Heart left ventricle (tissue), 16 donors: ENCODE measurements around the gene GART. TPM values are rescaled to one million over a fixed set of nuclear protein-coding genes. Genes with fewer than 3 reads are reported as not detected.

Source experiments
- ATAC-seq, 4 donors: fragments of 200-7000 bp; cut with Tn5 transposase; one replicate each; pipeline ENCODE4 v1.9.1; 2020 to 2022; ENCODE audit warnings: moderate library complexity in 4 of 4, mild to moderate bottlenecking in 3 of 4, moderate number of reproducible peaks in 1 of 4
- DNase-seq, 5 donors: peaks; one replicate each; pipeline ENCODE4 v3.0.0-alpha.2; 2020
- H3K27ac ChIP-seq, 12 donors: fragments of 200-600 bp; sonication (generic) in 4 of 12; one replicate each; pipeline versions ENCODE4 v1.5.0 to v1.8.0; 2016 to 2022; ENCODE audit warnings: mild to moderate bottlenecking in 2 of 12
- H3K27me3 ChIP-seq, 9 donors: fragments of 200-600 bp; sonication (generic) in 2 of 9; one replicate each; pipeline versions ENCODE4 v1.5.1 to v1.8.0; 2016 to 2022; ENCODE audit warnings: mild to moderate bottlenecking in 3 of 9
- H3K36me3 ChIP-seq, 9 donors: fragments of 200-600 bp; sonication (generic) in 2 of 9; one replicate each; pipeline versions ENCODE4 v1.5.0 to v1.8.0; 2018 to 2022; ENCODE audit warnings: mild to moderate bottlenecking in 2 of 9
- H3K4me1 ChIP-seq, 12 donors: fragments of 200-600 bp; sonication (generic) in 4 of 12; one replicate each; pipeline versions ENCODE4 v1.5.0 to v1.8.0; 2016 to 2022; ENCODE audit warnings: mild to moderate bottlenecking in 3 of 12
- H3K4me3 ChIP-seq, 12 donors: fragments of 200-600 bp; sonication (generic) in 4 of 12; one replicate each; pipeline versions ENCODE4 v1.5.0 to v1.8.0; 2017 to 2022; ENCODE audit warnings: mild to moderate bottlenecking in 9 of 12, moderate library complexity in 4 of 12
- H3K9me3 ChIP-seq, 12 donors: fragments of 200-600 bp; sonication (generic) in 4 of 12; one replicate each; pipeline versions ENCODE4 v1.5.0 to v1.8.0; 2016 to 2022; ENCODE audit warnings: mild to moderate bottlenecking in 1 of 12
- CTCF ChIP-seq, 12 donors: fragments of 200-600 bp; sonication (generic) in 4 of 12; IDR thresholded peaks; one replicate each; pipeline versions ENCODE4 v1.5.0 to v1.8.0; 2018 to 2022; ENCODE audit warnings: antibody characterized with exemption in 12 of 12, mild to moderate bottlenecking in 5 of 12
- POLR2A ChIP-seq, 2 donors: fragments of 450-650 bp; IDR thresholded peaks; one replicate each; pipeline ENCODE4 v1.6.1; 2017; ENCODE audit warnings: antibody characterized with exemption in 2 of 2, mild to moderate bottlenecking in 2 of 2, moderate library complexity in 2 of 2
- WGBS, 4 donors: extraction: QIAGEN DNeasy Blood & Tissue Kit in 2 of 4; methylation state at CpG; one replicate each; pipeline versions ENCODE4 v1.1.5 to v1.1.7; 2013 to 2018; 5-methylcytosine and 5-hydroxymethylcytosine counted together
- intact Hi-C, 10 donors: fragments of 100-400 bp; cut with DNase I; formaldehyde crosslinking; loops; one replicate each; pipeline versions ENCODE4 v1.11.1 to v1.14.2; 2022
- polyA plus RNA-seq, 2 donors: library from polyadenylated mRNA; stranded (reverse); fragments of 200-250 nt; gene quantifications; one replicate each; pipeline ENCODE4 v1.2.3, GENCODE V29; 2013
- total RNA-seq, 9 donors: library from RNA; depleted of rRNA in 2 of 9; stranded (reverse); fragments of >200 nt in 2 of 9; fragmentation: NEBNext Ultra II Directional in 3 of 9; extraction: Animal tissue kit (Norgen Biotek cat#: 25700) in 3 of 9; gene quantifications; one replicate each; pipeline versions ENCODE4 v1.1.0 to v1.2.4, GENCODE V29; 2016 to 2023
- donor health status: ischemic (EF 13 %, LVEDD 7.1; RV severe dilation, severe dysfunction).
- donor health status: healthy with polysubstance abuse.
- donor health status: DM: no; HTN: yes; CAD: no.
- donor health status: DM: no; HTN: no; CAD: no.
- donor health status: ischemic (EF 25% LVEDD 6.9; RV normal size, moderate dysfunction).
- donor health status: ischemic (EF 25% LVEDD 5.7; RV mildly dilated, moderate dysfunction).
- donor health status: healthy.
- donor health status: DM: yes; HTN: yes; CAD: no.
- donor health status: ischemic (EF 35%, LVEDD 5.7; RV mildly dilated, moderate dysfunction).
- donor health status: nonischemic (EF 11% LVEDD 7.7; RV severe dilation, severe dysfunction).
- donor health status: DM: yes; HTN: yes; CAD: no.
- donor health status: PGD.
- donor health status: ischemic (EF 29% LVEDD 5.4; RV normal size, mild dysfunction).
- donor health status: nonischemic (EF 23%, LVEDD 6.1; RV moderate dilation, normal function).

GART gene
- total and polyA plus RNA-seq, 11 donors: 9.0 to 53.1 (median 40.7) TPM

DNA sequence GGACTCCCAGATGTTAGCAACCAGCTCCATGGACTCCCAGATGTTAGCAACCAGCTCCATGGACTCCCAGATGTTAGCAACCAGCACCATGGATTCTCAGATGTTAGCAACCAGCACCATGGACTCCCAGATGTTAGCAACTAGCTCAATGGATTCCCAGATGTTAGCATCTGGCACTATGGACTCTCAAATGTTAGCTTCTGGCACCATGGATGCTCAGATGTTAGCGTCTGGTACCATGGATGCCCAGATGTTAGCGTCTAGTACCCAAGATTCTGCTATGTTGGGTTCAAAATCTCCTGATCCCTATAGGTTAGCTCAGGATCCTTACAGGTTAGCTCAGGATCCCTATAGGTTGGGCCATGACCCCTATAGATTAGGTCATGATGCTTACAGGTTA is 9.7 kb upstream of the GART start:
- no peak for DNase-seq
- Histone ChIP-seq H3K4me1 (peaks cover 0 to 31% (median 15%) of the 10 kb centered on the region in 12 donors), H3K27me3 (no peaks in the 10 kb centered on the region), H3K4me3 (no peak overlapping the region), H3K27ac (no peak overlapping the region), H3K36me3 (peaks cover 0 to 100% (median 99%) of the 10 kb centered on the region in 9 donors), H3K9me3 (no peaks in the 10 kb centered on the region)
- TF ChIP-seq POLR2A (IDR thresholded peaks at IDR 0.05) (no peak), CTCF (IDR thresholded peaks at IDR 0.05) (no peak)
- no peak for ATAC-seq
- intact Hi-C loops: no loop called here
- 93 to 100% (median 97%) methylated on average over 2 of the region's 2 CpGs for WGBS, 4 donors

- DNase-seq (no peak), ATAC-seq (peak in 1 of 4 donors; percentile 9)
- no peaks in the 10 kb centered on the region for H3K27me3 ChIP-seq
- H3K27ac ChIP-seq: no peak overlapping the region
- peaks cover 0 to 99% (median 97%) of the 10 kb centered on the region in 9 donors for H3K36me3 ChIP-seq
- H3K4me3 ChIP-seq: no peak overlapping the region
- 93 to 98% (median 96%) methylated on average over 14 to 23 of the region's 23 CpGs for WGBS, 4 donors
- intact Hi-C loops: no loop called here
- no peak for TF ChIP-seq POLR2A (IDR thresholded peaks at IDR 0.05)
- TF ChIP-seq CTCF (IDR thresholded peaks at IDR 0.05): no peak
- H3K4me1 ChIP-seq: peaks cover 0 to 27% (median 15%) of the 10 kb centered on the region in 12 donors
- no peaks in the 10 kb centered on the region for H3K9me3 ChIP-seq
These were observed 9.1 kb upstream of the GART start for GRCh38 chr21:33550772-33551660.

DNA sequence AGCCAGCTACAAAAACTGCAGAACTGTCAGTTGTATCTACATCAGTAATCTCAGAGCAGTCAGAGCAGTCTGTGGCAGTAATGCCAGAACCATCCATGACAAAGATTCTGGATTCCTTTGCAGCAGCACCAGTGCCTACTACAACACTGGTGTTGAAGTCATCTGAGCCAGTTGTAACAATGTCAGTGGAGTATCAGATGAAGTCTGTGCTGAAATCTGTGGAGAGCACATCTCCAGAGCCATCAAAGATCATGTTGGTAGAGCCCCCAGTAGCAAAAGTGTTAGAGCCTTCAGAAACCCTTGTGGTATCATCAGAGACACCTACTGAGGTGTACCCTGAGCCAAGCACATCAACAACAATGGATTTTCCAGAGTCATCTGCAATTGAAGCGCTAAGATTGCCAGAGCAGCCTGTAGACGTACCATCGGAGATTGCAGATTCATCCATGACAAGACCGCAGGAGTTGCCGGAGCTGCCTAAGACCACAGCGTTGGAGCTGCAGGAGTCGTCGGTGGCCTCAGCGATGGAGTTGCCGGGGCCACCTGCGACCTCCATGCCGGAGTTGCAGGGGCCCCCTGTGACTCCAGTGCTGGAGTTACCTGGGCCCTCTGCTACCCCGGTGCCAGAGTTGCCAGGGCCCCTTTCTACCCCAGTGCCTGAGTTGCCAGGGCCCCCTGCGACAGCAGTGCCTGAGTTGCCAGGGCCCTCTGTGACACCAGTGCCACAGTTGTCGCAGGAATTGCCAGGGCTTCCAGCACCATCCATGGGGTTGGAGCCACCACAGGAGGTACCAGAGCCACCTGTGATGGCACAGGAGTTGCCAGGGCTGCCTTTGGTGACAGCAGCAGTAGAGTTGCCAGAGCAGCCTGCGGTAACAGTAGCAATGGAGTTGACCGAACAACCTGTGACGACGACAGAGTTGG is 8.2 kb upstream of the GART start:
- Histone ChIP-seq H3K27me3 (no peaks in the 10 kb centered on the region), H3K4me1 (peaks cover 0 to 29% (median 17%) of the 10 kb centered on the region in 12 donors), H3K4me3 (no peak overlapping the region), H3K36me3 (peaks cover 0 to 91% (median 88%) of the 10 kb centered on the region in 9 donors), H3K9me3 (no peaks in the 10 kb centered on the region), H3K27ac (no peak overlapping the region)
- WGBS, 4 donors: 94 to 97% (median 97%) methylated on average over 13 to 19 of the region's 19 CpGs
- TF ChIP-seq CTCF (IDR thresholded peaks at IDR 0.05): no peak
- TF ChIP-seq POLR2A (IDR thresholded peaks at IDR 0.05): no peak
- ATAC-seq (peak in 1 of 4 donors; percentile 12), DNase-seq (no peak)
- intact Hi-C loops: loop anchor here in 1 of 10 donors (10.0 kb wide), 1 partner anchor 45 kb away; no protein-coding TSS in a partner anchor
